Measurements from ENCODE around the gene CLCN2.

- no peak for TF ChIP-seq TAF1 (IDR thresholded peaks at IDR 0.05; ENCODE audit: borderline replicate concordance, low read depth, low read length)
- TF ChIP-seq POLR2A (IDR thresholded peaks at IDR 0.05; ENCODE audit: low read depth, low read length), result no peak
Measured at GRCh38 chr3:184343200-184343876, 18.1 kb downstream of the CLCN2 start.
